Naive thymus-derived CD4-positive, alpha-beta T cell (primary cell): ENCODE results near the gene VPS41. TPM values are rescaled to one million over a fixed set of nuclear protein-coding genes. Genes with fewer than 3 reads are reported as not detected.

Experiments
- ATAC-seq: fragments of 150-1000 bp; cut with Tn5 transposase; 2 replicates; pipeline ENCODE4 v1.10.0; 2021; ENCODE audit warnings: mild to moderate bottlenecking, moderate library complexity
- CTCF ChIA-PET: fragments of 350-600 bp; sonication (Branson Sonifier 250); formaldehyde crosslinking; loops from one replicate; lab custom pipeline; 2021; ENCODE audit warnings: antibody characterized with exemption; lab: Charles Lee
- POLR2A ChIA-PET: fragments of 350-600 bp; sonication (Branson Sonifier 250); formaldehyde crosslinking; loops from one replicate; lab custom pipeline; 2021; ENCODE audit warnings: antibody characterized with exemption, inconsistent platforms; lab: Charles Lee
- DNase-seq, 9 donors: peaks; one replicate each; pipeline versions ENCODE4 v3.0.0 to v3.0.0-alpha.2; 2020 to 2022; ENCODE audit warnings: mixed read lengths in 1 of 9
- H3K27ac ChIP-seq: one replicate; pipeline ENCODE4 v1.7.0; 2013; ENCODE audit warnings: mild to moderate bottlenecking, low read depth, low read length, moderate library complexity
- H3K27me3 ChIP-seq, 2 donors: one replicate each; pipeline ENCODE4 v1.7.0; 2013; ENCODE audit warnings: low read length in 2 of 2, mild to moderate bottlenecking in 2 of 2, moderate library complexity in 2 of 2; ENCODE audit not compliant: control insufficient read depth in 2 of 2, insufficient read depth in 2 of 2
- H3K36me3 ChIP-seq, 3 experiments: 1 replicate in 2 of 3; 2 replicates in 1 of 3; pipeline ENCODE4 v1.7.0; 2013; ENCODE audit warnings: low read length in 3 of 3, mild to moderate bottlenecking in 3 of 3, moderate library complexity in 1 of 3; ENCODE audit not compliant: insufficient read depth in 3 of 3, control insufficient read depth in 2 of 3
- H3K4me1 ChIP-seq, 2 donors: one replicate each; pipeline ENCODE4 v1.7.0; 2013; ENCODE audit warnings: low read length in 2 of 2, mild to moderate bottlenecking in 2 of 2, moderate library complexity in 1 of 2; ENCODE audit not compliant: control insufficient read depth in 2 of 2, insufficient read depth in 2 of 2
- H3K4me3 ChIP-seq: 2 replicates; pipeline ENCODE4 v1.7.0; 2013; ENCODE audit warnings: mild to moderate bottlenecking, low read length
- H3K9me3 ChIP-seq, 3 experiments: 1 replicate in 2 of 3; 2 replicates in 1 of 3; pipeline ENCODE4 v1.7.0; 2013; ENCODE audit warnings: low read length in 3 of 3; ENCODE audit not compliant: control insufficient read depth in 2 of 3
- H3K27ac Mint-ChIP-seq, 9 donors: one replicate each; pipeline ENCODE4 v1.8.0; 2020 to 2022; ENCODE audit warnings: mixed read lengths in 9 of 9, mild to moderate bottlenecking in 8 of 9, moderate library complexity in 5 of 9, inconsistent platforms in 2 of 9
- H3K27me3 Mint-ChIP-seq, 5 donors: one replicate each; pipeline ENCODE4 v1.8.0; 2021 to 2022; ENCODE audit warnings: mixed read lengths in 5 of 5, mild to moderate bottlenecking in 1 of 5
- H3K36me3 Mint-ChIP-seq, 5 donors: one replicate each; pipeline ENCODE4 v1.8.0; 2020 to 2022; ENCODE audit warnings: mixed read lengths in 5 of 5, mild to moderate bottlenecking in 3 of 5, inconsistent platforms in 1 of 5
- H3K4me1 Mint-ChIP-seq, 7 donors: one replicate each; pipeline ENCODE4 v1.8.0; 2020 to 2022; ENCODE audit warnings: mixed read lengths in 7 of 7, mild to moderate bottlenecking in 3 of 7, inconsistent platforms in 1 of 7
- H3K4me3 Mint-ChIP-seq, 10 donors: one replicate each; pipeline ENCODE4 v1.8.0; 2020 to 2022; ENCODE audit warnings: mild to moderate bottlenecking in 10 of 10, mixed read lengths in 10 of 10, moderate library complexity in 6 of 10, inconsistent platforms in 2 of 10
- H3K9me3 Mint-ChIP-seq, 11 donors: one replicate each; pipeline ENCODE4 v1.8.0; 2020 to 2022; ENCODE audit warnings: mixed read lengths in 11 of 11, mild to moderate bottlenecking in 4 of 11, inconsistent platforms in 1 of 11, moderate library complexity in 1 of 11
- intact Hi-C, 2 donors: fragments of 100-400 bp; cut with micrococcal nuclease; formaldehyde crosslinking; loops; one replicate each; pipeline ENCODE4 v1.15.1; 2023
- polyA plus RNA-seq, 2 donors: library from polyadenylated mRNA; unstranded; fragments of 300-500 nt; fragmentation: Illumina TruSeq; gene quantifications; one replicate each; pipeline ENCODE4 v1.2.3, GENCODE V29; 2021
- total RNA-seq, 6 experiments: library from RNA in 5 of 6; stranded (reverse) in 5 of 6; gene quantifications; 1 replicate in 5 of 6; 2 replicates in 1 of 6; pipeline ENCODE4 v1.2.3 and lab custom pipeline; 2021 to 2026

VPS41 gene
- total and polyA plus RNA-seq, 7 experiments from 2014 or later: 33.1 to 65.0 (median 59.8) TPM

- Histone ChIP-seq H3K4me1 (no peaks in the 10 kb centered on the region), H3K4me3 (no peak overlapping the region), H3K9me3 (no peaks in the 10 kb centered on the region), H3K27me3 (no peaks in the 10 kb centered on the region), H3K36me3 (no peaks in the 10 kb centered on the region), H3K27ac (no peak overlapping the region)
- Mint-ChIP-seq H3K36me3 (peaks cover 0 to 6% (median 0%) of the 10 kb centered on the region in 5 donors), H3K9me3 (peaks cover 0 to 8% (median 0%) of the 10 kb centered on the region in 11 donors), H3K4me1 (no peaks in the 10 kb centered on the region), H3K27ac (peak overlapping the region in 1 of 9 donors; percentile 49), H3K4me3 (no peak overlapping the region), H3K27me3 (peaks cover 0 to 27% (median 13%) of the 10 kb centered on the region in 5 donors)
- ChIA-PET CTCF (no interaction called here), POLR2A (no interaction called here)
- ATAC-seq (no peak), DNase-seq (no peak)
- intact Hi-C loops: no loop called here
Measured at GRCh38 chr7:38685851-38686250, 223.1 kb downstream of the VPS41 start.

DNA sequence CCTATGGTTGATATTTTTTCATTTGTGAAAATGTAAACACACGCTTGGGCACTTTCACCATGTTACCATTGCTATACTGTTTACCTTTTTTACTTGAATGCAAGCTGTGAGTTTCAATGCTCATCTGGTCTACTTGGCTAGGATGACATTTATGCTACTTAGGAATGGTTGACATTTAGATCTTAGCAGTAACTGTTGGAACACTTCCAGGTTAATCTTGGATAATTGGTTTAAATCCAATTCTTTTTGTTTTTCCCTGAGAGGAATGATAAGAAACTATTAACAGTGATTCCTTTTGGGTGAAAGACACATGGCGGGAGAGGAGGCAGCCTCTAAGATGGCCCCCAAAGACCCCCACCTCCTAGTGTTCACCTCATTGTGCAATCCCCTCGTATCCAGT is 226.4 kb downstream of the VPS41 start:
- Mint-ChIP-seq H3K4me1 (no peaks in the 10 kb centered on the region), H3K9me3 (peaks cover 0 to 4% (median 0%) of the 10 kb centered on the region in 11 donors), H3K4me3 (no peak overlapping the region), H3K36me3 (no peaks in the 10 kb centered on the region), H3K27ac (no peak overlapping the region), H3K27me3 (peaks cover 5 to 25% (median 15%) of the 10 kb centered on the region in 5 donors)
- CTCF ChIA-PET: no interaction called here
- POLR2A ChIA-PET: no interaction called here
- H3K36me3 ChIP-seq: no peaks in the 10 kb centered on the region
- no peak overlapping the region for H3K27ac ChIP-seq
- H3K27me3 ChIP-seq: no peaks in the 10 kb centered on the region
- H3K4me3 ChIP-seq: no peak overlapping the region
- no peaks in the 10 kb centered on the region for H3K9me3 ChIP-seq
- ATAC-seq (no peak), DNase-seq (no peak)
- intact Hi-C loops: no loop called here
- no peaks in the 10 kb centered on the region for H3K4me1 ChIP-seq

DNA sequence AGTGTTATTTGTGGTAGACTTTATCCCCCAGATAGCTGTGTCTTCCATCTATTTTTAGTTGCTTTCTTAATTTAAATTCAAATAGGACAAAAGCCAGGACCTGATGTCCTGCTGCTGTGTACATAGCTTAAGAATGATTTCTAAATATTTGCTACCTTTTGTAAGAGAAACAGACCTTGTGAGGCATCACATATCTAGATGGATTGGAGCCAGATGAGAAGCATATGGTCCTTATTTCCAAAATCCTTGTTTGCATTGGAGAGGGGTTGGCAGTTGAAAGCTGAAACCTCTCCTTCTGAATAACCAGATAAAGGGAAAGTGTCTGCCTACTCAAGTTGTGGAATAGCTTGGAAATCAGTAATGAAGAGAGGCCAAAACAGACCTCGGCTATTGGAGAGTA is 227.1 kb downstream of the VPS41 start:
- POLR2A ChIA-PET: no interaction called here
- Mint-ChIP-seq H3K9me3 (peaks cover 0 to 4% (median 0%) of the 10 kb centered on the region in 11 donors), H3K27ac (no peak overlapping the region), H3K27me3 (peaks cover 5 to 21% (median 15%) of the 10 kb centered on the region in 5 donors), H3K4me3 (no peak overlapping the region), H3K36me3 (no peaks in the 10 kb centered on the region), H3K4me1 (no peaks in the 10 kb centered on the region)
- Histone ChIP-seq H3K27ac (no peak overlapping the region), H3K27me3 (no peaks in the 10 kb centered on the region), H3K9me3 (no peaks in the 10 kb centered on the region), H3K36me3 (no peaks in the 10 kb centered on the region), H3K4me1 (no peaks in the 10 kb centered on the region), H3K4me3 (no peak overlapping the region)
- DNase-seq (no peak), ATAC-seq (no peak)
- intact Hi-C loops: no loop called here
- CTCF ChIA-PET: interaction anchor here (0.6 kb wide), 1 partner anchor 12 kb away, joined by 3 read pairs; no protein-coding TSS in a partner anchor

DNA sequence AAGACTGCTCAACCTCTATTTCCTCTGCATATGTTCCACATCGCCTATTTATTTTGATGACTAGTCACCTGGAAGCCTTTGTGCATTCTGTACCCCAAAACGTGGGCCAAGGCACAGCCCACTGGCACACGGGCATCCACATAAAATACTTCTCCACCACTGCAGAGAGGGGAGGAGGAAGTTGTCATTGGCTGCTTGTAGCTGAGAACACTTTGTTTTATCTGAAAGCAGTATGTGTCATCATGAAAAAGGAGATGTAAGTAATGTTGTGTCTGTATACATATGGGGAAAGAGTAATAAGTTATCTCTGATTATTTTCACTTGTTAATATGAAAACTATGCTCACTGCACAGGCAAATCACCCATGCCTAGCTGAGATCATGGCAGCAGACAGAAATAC is 229.6 kb downstream of the VPS41 start:
- peak; percentile 29 for ATAC-seq
- H3K4me1 ChIP-seq: no peaks in the 10 kb centered on the region
- intact Hi-C loops: no loop called here
- ChIA-PET CTCF (no interaction called here), POLR2A (no interaction called here)
- no peak overlapping the region for H3K27ac ChIP-seq
- no peak overlapping the region for H3K4me3 ChIP-seq
- Mint-ChIP-seq H3K9me3 (peaks cover 0 to 4% (median 0%) of the 10 kb centered on the region in 11 donors), H3K4me1 (no peaks in the 10 kb centered on the region), H3K27me3 (peaks cover under 1 to 13% (median 8%) of the 10 kb centered on the region in 5 donors), H3K36me3 (no peaks in the 10 kb centered on the region), H3K4me3 (no peak overlapping the region), H3K27ac (no peak overlapping the region)
- DNase-seq: no peak
- no peaks in the 10 kb centered on the region for H3K9me3 ChIP-seq
- H3K36me3 ChIP-seq: no peaks in the 10 kb centered on the region
- no peaks in the 10 kb centered on the region for H3K27me3 ChIP-seq

- intact Hi-C loops: no loop called here
- Histone ChIP-seq H3K27me3 (no peaks in the 10 kb centered on the region), H3K36me3 (no peaks in the 10 kb centered on the region), H3K9me3 (no peaks in the 10 kb centered on the region), H3K4me1 (no peaks in the 10 kb centered on the region), H3K27ac (no peak overlapping the region), H3K4me3 (no peak overlapping the region)
- Mint-ChIP-seq H3K4me1 (no peaks in the 10 kb centered on the region), H3K36me3 (no peaks in the 10 kb centered on the region), H3K4me3 (no peak overlapping the region), H3K27ac (no peak overlapping the region), H3K27me3 (peaks cover 0 to 13% (median 8%) of the 10 kb centered on the region in 5 donors), H3K9me3 (peaks cover 0 to 4% (median 0%) of the 10 kb centered on the region in 11 donors)
- CTCF ChIA-PET: interaction anchor here (0.6 kb wide), 1 partner anchor 790 kb away, joined by 3 read pairs; no protein-coding TSS in a partner anchor
- DNase-seq (no peak), ATAC-seq (no peak)
- POLR2A ChIA-PET: interaction anchor here (0.5 kb wide), 1 partner anchor 211 kb away, joined by 4 read pairs; no protein-coding TSS in a partner anchor
Measured at GRCh38 chr7:38678698-38679054, 230.3 kb downstream of the VPS41 start.

GRCh38 chr7:38677981-38678697 is 230.9 kb downstream of the VPS41 start:
- intact Hi-C loops: no loop called here
- H3K4me3 Mint-ChIP-seq: no peak overlapping the region
- ChIA-PET POLR2A (interaction anchor here (0.5 kb wide), 1 partner anchor 211 kb away, joined by 4 read pairs; no protein-coding TSS in a partner anchor), CTCF (interaction anchor here (0.6 kb wide), 1 partner anchor 834 kb away, joined by 3 read pairs; no protein-coding TSS in a partner anchor)
- H3K9me3 Mint-ChIP-seq: peaks cover 0 to 4% (median 0%) of the 10 kb centered on the region in 11 donors
- H3K36me3 ChIP-seq: no peaks in the 10 kb centered on the region
- H3K27me3 Mint-ChIP-seq: peaks cover 0 to 13% (median 8%) of the 10 kb centered on the region in 5 donors
- DNase-seq (no peak), ATAC-seq (no peak)
- no peaks in the 10 kb centered on the region for H3K4me1 ChIP-seq
- H3K36me3 Mint-ChIP-seq: no peaks in the 10 kb centered on the region
- H3K27ac ChIP-seq: no peak overlapping the region
- no peaks in the 10 kb centered on the region for H3K9me3 ChIP-seq
- H3K4me1 Mint-ChIP-seq: no peaks in the 10 kb centered on the region
- no peaks in the 10 kb centered on the region for H3K27me3 ChIP-seq
- no peak overlapping the region for H3K27ac Mint-ChIP-seq
- H3K4me3 ChIP-seq: no peak overlapping the region
